GM12892 (cell line): ENCODE data around the gene POSTN.

Experiments used
- POLR2A ChIP-seq: IDR thresholded peaks from 2 replicates; pipeline ENCODE4 v1.6.1; 2011; ENCODE audit warnings: low read depth, low read length, control low read depth
- POLR2AphosphoS5 ChIP-seq: IDR thresholded peaks from 2 replicates; pipeline ENCODE4 v1.6.1; 2011; ENCODE audit warnings: low read depth, low read length, control low read depth
- TAF1 ChIP-seq: IDR thresholded peaks from 2 replicates; pipeline ENCODE4 v1.6.1; 2011; ENCODE audit warnings: low read depth, mild to moderate bottlenecking, control low read depth, low read length, borderline replicate concordance

- TF ChIP-seq POLR2AphosphoS5 (no peak), POLR2A (no peak), TAF1 (no peak)
Observed at GRCh38 chr13:37534181-37534580, 64.4 kb downstream of the POSTN start.
